H1 (cell line): ENCODE data around the gene CAPZB. TPM values are rescaled to one million over a fixed set of nuclear protein-coding genes. Genes with fewer than 3 reads are reported as not detected.

Experiments
- CTCF ChIA-PET: fragments of 300-600 bp; sonication (Branson Sonifier 250); formaldehyde crosslinking; loops from one replicate; lab custom pipeline; 2021; ENCODE audit not compliant: partially characterized antibody; lab: Charles Lee
- POLR2A ChIA-PET: fragments of 300-600 bp; sonication (Branson Sonifier 250); formaldehyde crosslinking; loops from one replicate; lab custom pipeline; 2021; ENCODE audit warnings: inconsistent platforms; ENCODE audit not compliant: partially characterized antibody; lab: Charles Lee
- DNase-seq, 2 experiments: peaks; one replicate each; pipeline versions ENCODE4 v3.0.0 to v3.0.0-alpha.2; 2010 to 2022; ENCODE audit warnings: low spot score in 2 of 2, low read depth in 1 of 2, mixed read lengths in 1 of 2
- FAIRE-seq: peaks from 2 replicates; lab custom pipeline; 2011; peaks lifted over from hg19 to GRCh38; lab: Jason Lieb, UNC
- H2AFZ ChIP-seq: 2 replicates; pipeline ENCODE4 v1.8.1; 2012; ENCODE audit warnings: low read length, inconsistent platforms
- H2AK5ac ChIP-seq: 2 replicates; pipeline ENCODE4 v1.6.1; 2013; ENCODE audit warnings: low read depth, low read length
- H2BK120ac ChIP-seq: replicated peaks from 2 replicates; pipeline ENCODE3; 2013; ENCODE audit warnings: low read depth, low read length, inconsistent platforms
- H2BK12ac ChIP-seq: 2 replicates; pipeline ENCODE4 v1.6.1; 2013; ENCODE audit warnings: low read depth, low read length
- H2BK15ac ChIP-seq: 2 replicates; pipeline ENCODE4 v1.6.1; 2013; ENCODE audit warnings: low read length
- H2BK20ac ChIP-seq: 2 replicates; pipeline ENCODE4 v1.6.1; 2013; ENCODE audit warnings: low read length
- H2BK5ac ChIP-seq: 2 replicates; pipeline ENCODE4 v1.6.1; 2013; ENCODE audit warnings: low read depth, low read length
- H3K14ac ChIP-seq: 2 replicates; pipeline ENCODE4 v1.6.1; 2013; ENCODE audit warnings: inconsistent platforms; ENCODE audit not compliant: insufficient read length
- H3K18ac ChIP-seq: 2 replicates; pipeline ENCODE4 v1.6.1; 2013; ENCODE audit warnings: low read length; ENCODE audit errors: extremely low read depth
- H3K23ac ChIP-seq: 2 replicates; pipeline ENCODE4 v1.6.1; 2013; ENCODE audit warnings: inconsistent platforms; ENCODE audit not compliant: insufficient read length
- H3K23me2 ChIP-seq: 2 replicates; pipeline ENCODE4 v1.6.1; 2013; ENCODE audit warnings: low read depth, low read length
- H3K27ac ChIP-seq: 2 replicates; pipeline ENCODE4 v1.6.1; 2011; ENCODE audit warnings: low read depth, low read length, inconsistent platforms
- H3K27me3 ChIP-seq, 4 experiments: replicated peaks in 1 of 4; 1 replicate in 1 of 4; 2 replicates in 3 of 4; pipeline versions ENCODE4 v1.6.1 to v1.8.1; 2011 to 2013; ENCODE audit warnings: low read length in 3 of 4, mild to moderate bottlenecking in 3 of 4, inconsistent platforms in 2 of 4, mixed read lengths in 2 of 4, moderate library complexity in 1 of 4; ENCODE audit not compliant: control insufficient read depth in 3 of 4, insufficient read depth in 3 of 4; ENCODE audit errors: extremely low read depth in 1 of 4
- H3K36me3 ChIP-seq, 4 experiments: 2 replicates each; pipeline versions ENCODE4 v1.6.1 to v1.8.1; 2011 to 2013; ENCODE audit warnings: mild to moderate bottlenecking in 4 of 4, low read length in 3 of 4, moderate library complexity in 2 of 4, control low read depth in 1 of 4, inconsistent platforms in 1 of 4; ENCODE audit not compliant: insufficient read depth in 4 of 4, control insufficient read depth in 2 of 4
- H3K4ac ChIP-seq: replicated peaks from 2 replicates; pipeline ENCODE3; 2013; ENCODE audit warnings: low read length, low read depth, mixed read lengths, inconsistent platforms; ENCODE audit not compliant: insufficient read length
- H3K4me1 ChIP-seq, 4 experiments: replicated peaks in 1 of 4; 1 replicate in 1 of 4; 2 replicates in 3 of 4; pipeline versions ENCODE4 v1.6.1 to v1.8.1; 2011 to 2013; ENCODE audit warnings: low read length in 3 of 4, inconsistent platforms in 2 of 4, mixed read lengths in 1 of 4; ENCODE audit not compliant: insufficient read depth in 4 of 4, control insufficient read depth in 3 of 4
- H3K4me2 ChIP-seq, 2 experiments: 2 replicates each; pipeline versions ENCODE4 v1.6.1 to v1.8.1; 2011 to 2013; ENCODE audit warnings: low read depth in 2 of 2, low read length in 2 of 2, control low read depth in 1 of 2, inconsistent platforms in 1 of 2, mild to moderate bottlenecking in 1 of 2; ENCODE audit not compliant: insufficient read depth in 1 of 2
- H3K4me3 ChIP-seq, 4 experiments: fragments of 200-600, 300-600 bp in 1 of 4; sonication (generic), shearing (Covaris generic), sonication (Bioruptor Twin) in 1 of 4; 2 replicates each; pipeline versions ENCODE4 v1.5.1 to v1.8.1; 2011 to 2016; ENCODE audit warnings: low read length in 4 of 4, low read depth in 3 of 4, control low read depth in 2 of 4, inconsistent platforms in 2 of 4, mild to moderate bottlenecking in 2 of 4, mixed read lengths in 1 of 4, moderate library complexity in 1 of 4; ENCODE audit not compliant: insufficient read depth in 2 of 4; ENCODE audit errors: extremely low read depth in 1 of 4
- H3K56ac ChIP-seq: replicated peaks from 2 replicates; pipeline ENCODE3; 2013; ENCODE audit warnings: low read depth, mild to moderate bottlenecking, mixed read lengths, low read length, inconsistent platforms; ENCODE audit not compliant: insufficient read length
- H3K79me1 ChIP-seq: 2 replicates; pipeline ENCODE4 v1.6.1; 2013; ENCODE audit warnings: low read depth, low read length, control low read depth
- H3K79me2 ChIP-seq, 2 experiments: 2 replicates each; pipeline versions ENCODE4 v1.6.1 to v1.8.1; 2012 to 2013; ENCODE audit warnings: low read length in 2 of 2, mild to moderate bottlenecking in 2 of 2, inconsistent platforms in 1 of 2; ENCODE audit not compliant: insufficient read depth in 2 of 2, control insufficient read depth in 1 of 2
- H3K9ac ChIP-seq, 4 experiments: replicated peaks in 1 of 4; 1 replicate in 1 of 4; 2 replicates in 3 of 4; pipeline versions ENCODE4 v1.6.1 to v1.8.1; 2011 to 2013; ENCODE audit warnings: low read depth in 3 of 4, low read length in 3 of 4, control low read depth in 2 of 4, mild to moderate bottlenecking in 2 of 4, moderate library complexity in 2 of 4, inconsistent platforms in 1 of 4; ENCODE audit errors: extremely low read depth in 1 of 4
- H3K9me3 ChIP-seq, 2 experiments: 2 replicates each; pipeline versions ENCODE4 v1.6.1 to v1.8.1; 2012 to 2013; ENCODE audit warnings: mild to moderate bottlenecking in 2 of 2, moderate library complexity in 2 of 2, control low read depth in 1 of 2, inconsistent platforms in 1 of 2, low read depth in 1 of 2, low read length in 1 of 2, mixed read lengths in 1 of 2; ENCODE audit not compliant: insufficient read depth in 2 of 2
- H4K20me1 ChIP-seq, 2 experiments: replicated peaks in 1 of 2; 2 replicates each; pipeline versions ENCODE3 to v1.8.1; 2011 to 2013; ENCODE audit warnings: inconsistent platforms in 2 of 2, low read length in 2 of 2, mild to moderate bottlenecking in 1 of 2; ENCODE audit not compliant: insufficient read depth in 2 of 2, control insufficient read depth in 1 of 2
- H4K5ac ChIP-seq: 2 replicates; pipeline ENCODE4 v1.6.1; 2013; ENCODE audit warnings: low read length, low read depth, mixed read lengths, inconsistent platforms; ENCODE audit not compliant: insufficient read length
- H4K8ac ChIP-seq: 2 replicates; pipeline ENCODE4 v1.8.0; 2013; ENCODE audit warnings: mild to moderate bottlenecking, moderate library complexity, low read length, inconsistent platforms; ENCODE audit not compliant: insufficient read depth; ENCODE audit errors: extremely low read depth
- H4K91ac ChIP-seq: replicated peaks from 2 replicates; pipeline ENCODE3; 2013; ENCODE audit warnings: low read length, mixed read lengths, inconsistent platforms; ENCODE audit not compliant: insufficient read length
- CTBP2 ChIP-seq: IDR thresholded peaks from 2 replicates; pipeline ENCODE4 v1.7.0; 2011; ENCODE audit warnings: borderline replicate concordance, mild to moderate bottlenecking, moderate library complexity, mixed read lengths, low read length; ENCODE audit not compliant: insufficient read depth, insufficient read length
- E2F6 ChIP-seq: IDR thresholded peaks from 2 replicates; pipeline ENCODE4 v1.6.1; 2012; ENCODE audit warnings: inconsistent platforms
- EGR1 ChIP-seq: IDR thresholded peaks from 2 replicates; pipeline ENCODE4 v1.6.1; 2011; ENCODE audit warnings: low read depth, low read length, borderline replicate concordance
- JUN ChIP-seq: IDR thresholded peaks from 2 replicates; pipeline ENCODE4 v1.6.1; 2011; ENCODE audit warnings: low read depth, mild to moderate bottlenecking, improper control_type of control experiment, low read length
- KDM5A ChIP-seq: fragments of 200-600 bp; IDR thresholded peaks from 2 replicates; pipeline ENCODE4 v1.7.1; 2012; ENCODE audit warnings: mild to moderate bottlenecking, low read length, inconsistent platforms, mixed read lengths
- SIX5 ChIP-seq: IDR thresholded peaks from 2 replicates; pipeline ENCODE4 v1.6.1; 2011; ENCODE audit warnings: mild to moderate bottlenecking, low read depth, low read length
- WGBS, 2 experiments: shearing (Covaris generic) in 1 of 2; methylation state at CpG; one replicate each; pipeline versions ENCODE4 v1.1.6 to v1.1.7; 2013 to 2015; ENCODE audit warnings: low lambda C conversion rate in 2 of 2, mixed read lengths in 2 of 2, inconsistent platforms in 1 of 2, low coverage in 1 of 2, missing lambda C conversion rate in 1 of 2; ENCODE audit not compliant: insufficient replicate concordance in 2 of 2, insufficient coverage in 1 of 2, insufficient read length in 1 of 2; ENCODE audit errors: extremely low coverage in 1 of 2, missing lambda C conversion rate in 1 of 2; 5-methylcytosine and 5-hydroxymethylcytosine counted together
- polyA plus RNA-seq, 7 experiments: library from polyadenylated mRNA; depleted of rRNA in 3 of 7; stranded (reverse) in 5 of 7; unstranded in 2 of 7; fragments of >200 nt in 5 of 7; fragments of 200-250 nt in 2 of 7; gene quantifications; 1 replicate in 5 of 7; 2 replicates in 1 of 7; 4 replicates in 1 of 7; pipeline versions ENCODE4 v1.2.1 to v1.2.3, GENCODE V29; 2011 to 2013; ENCODE audit warnings: missing spikeins in 2 of 7, mixed read lengths in 2 of 7
- total RNA-seq: library from RNA; stranded (reverse); fragmentation: NEBNext Ultra II Directional; extraction: Animal tissue kit (Norgen Biotek cat#: 25700); gene quantifications from 2 replicates; pipeline ENCODE4 v1.2.1, GENCODE V29; 2021

The CAPZB gene
- total and polyA plus RNA-seq, 2 of the 8 experiments (the other 6 are each of a cell fraction or from before 2014, with no cell fraction given): 162 to 371 TPM

- Histone ChIP-seq H3K9ac (no peak overlapping the region), H3K4me2 (no peak overlapping the region), H2BK120ac (no peak overlapping the region), H3K27ac (no peak overlapping the region), H2BK20ac (no peak overlapping the region), H2AFZ (no peak overlapping the region), H3K79me1 (peaks cover 23% of the 10 kb centered on the region), H3K23me2 (no peaks in the 10 kb centered on the region), H3K23ac (no peak overlapping the region), H3K36me3 (peaks cover 0 to 14% (median 3%) of the 10 kb centered on the region in 4 experiments; a peak in 3 of 8 replicates), H3K4me3 (no peak overlapping the region), H3K27me3 (no peaks in the 10 kb centered on the region), H3K79me2 (peaks cover 23 to 97% of the 10 kb centered on the region in 2 experiments), H3K56ac (no peak overlapping the region), H3K18ac (no peak overlapping the region), H4K91ac (no peak overlapping the region), H4K8ac (no peak overlapping the region), H2BK12ac (no peak overlapping the region), H3K4me1 (peaks cover 0 to 4% (median 0%) of the 10 kb centered on the region in 4 experiments; a peak in 1 of 7 replicates), H4K5ac (no peak overlapping the region), H2BK15ac (no peak overlapping the region), H3K14ac (no peak overlapping the region), H2AK5ac (no peak overlapping the region), H2BK5ac (no peak overlapping the region), H3K9me3 (no peaks in the 10 kb centered on the region), H3K4ac (no peak overlapping the region), H4K20me1 (peaks cover 46 to 48% of the 10 kb centered on the region in 2 experiments)
- TF ChIP-seq SIX5: no peak
- TF ChIP-seq KDM5A: no peak
- TF ChIP-seq CTBP2: no peak
- TF ChIP-seq JUN: no peak
- TF ChIP-seq E2F6: no peak
- TF ChIP-seq EGR1: no peak
- ChIA-PET POLR2A (no interaction called here), CTCF (interaction anchor here (0.6 to 8.4 kb wide), 11 partner anchors 9 to 990 kb away, joined by 3 to 79 read pairs (median 3); no protein-coding TSS in a partner anchor)
- DNase-seq: no peak
- no peak for FAIRE-seq
- WGBS, 2 experiments: 93% methylated on average over 4 of the region's 4 CpGs; no CpG with 5 or more reads in 1 of the 2 experiments
Observed at GRCh38 chr1:19435181-19435580, 50.2 kb downstream of the CAPZB start.
